Kidney capillary endothelial cell (primary cell): Measurements from ENCODE around the gene BACE1-AS.
A peak's percentile ranks its signal among the peaks of the same experiment; 100 is the strongest.

Source experiments
- DNase-seq: peaks from one replicate; pipeline ENCODE4 v3.0.0-alpha.2; 2018; ENCODE audit warnings: low spot score

Gene BACE1-AS

DNA sequence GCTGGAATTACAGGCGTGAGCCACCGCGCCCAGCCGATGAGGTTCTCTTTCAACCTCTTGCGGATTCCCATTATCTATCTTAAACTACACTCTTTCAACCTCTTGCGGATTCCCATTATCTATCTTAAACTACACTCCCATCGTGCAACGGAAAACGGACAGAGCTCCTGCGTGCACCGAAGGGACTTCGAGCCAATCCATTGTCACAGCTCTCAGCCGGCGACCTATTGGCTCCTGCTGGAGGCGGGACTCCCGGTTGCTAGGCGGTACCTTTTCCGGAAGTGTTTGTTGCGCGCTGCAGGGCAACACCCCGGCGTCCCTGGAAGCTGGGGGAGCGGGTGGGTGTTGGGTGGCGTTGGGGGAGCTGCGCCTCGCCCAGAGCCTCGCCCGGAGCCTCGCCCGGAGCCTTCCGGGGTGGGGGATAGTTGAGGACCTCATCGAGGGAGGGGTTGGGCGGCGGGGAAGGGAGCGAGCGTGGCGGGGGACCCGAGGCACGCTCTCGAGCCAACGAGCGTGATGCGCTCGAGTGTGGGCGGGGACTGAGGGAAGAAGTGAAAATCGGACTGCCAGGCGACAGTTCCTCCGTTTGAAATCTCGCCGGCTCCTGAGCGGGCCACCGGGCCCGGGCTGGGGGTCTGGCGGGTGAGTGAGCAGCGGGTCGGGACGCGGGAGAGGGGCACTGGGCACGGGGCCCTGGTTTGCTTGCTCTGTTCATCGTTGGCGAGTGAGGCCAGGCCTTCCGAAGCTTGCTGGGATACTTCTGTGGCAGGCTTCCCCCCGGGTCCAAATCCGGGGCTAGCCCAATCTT lies 36.6 kb downstream of the BACE1-AS start, which contains the start of gene CEP164:
TSS of gene CEP164 (plus strand) at position 288 of the 808 bp plus-strand sequence. CDS start 10,733 bp downstream, outside the sequence.
- peak; percentile 94 for DNase-seq

DNA sequence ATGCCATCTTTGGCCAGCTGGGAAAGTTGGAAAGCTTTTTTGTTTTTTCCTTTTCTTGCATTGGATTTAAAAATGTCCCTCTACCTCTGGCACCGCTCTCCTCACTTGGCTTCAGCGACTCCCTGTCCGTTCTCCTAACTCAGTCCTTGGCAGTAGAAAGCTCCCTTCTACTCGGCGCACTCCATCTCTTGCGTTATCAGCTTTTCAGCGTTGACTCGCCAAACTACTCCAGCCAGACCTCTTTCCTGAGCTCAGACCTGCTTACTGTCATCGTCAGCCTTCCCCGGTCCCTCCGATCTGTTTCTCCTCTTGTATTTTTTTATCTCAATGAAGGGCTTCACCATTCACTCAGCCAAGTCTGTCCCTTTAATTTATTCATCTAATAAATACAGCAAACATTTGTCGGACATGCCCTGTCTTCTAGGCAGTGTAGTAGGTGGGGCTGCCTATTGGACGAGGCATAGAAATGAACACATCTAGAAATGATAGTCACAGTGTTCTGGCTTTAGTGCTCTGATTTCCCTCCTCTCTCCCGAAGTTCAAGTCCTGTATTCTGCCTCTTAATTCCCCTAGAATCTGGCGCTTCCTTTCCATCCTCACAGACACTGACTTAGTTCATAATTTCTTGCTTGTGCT lies 37.3 kb downstream of the BACE1-AS start:
- peak; percentile 30 for DNase-seq

DNA sequence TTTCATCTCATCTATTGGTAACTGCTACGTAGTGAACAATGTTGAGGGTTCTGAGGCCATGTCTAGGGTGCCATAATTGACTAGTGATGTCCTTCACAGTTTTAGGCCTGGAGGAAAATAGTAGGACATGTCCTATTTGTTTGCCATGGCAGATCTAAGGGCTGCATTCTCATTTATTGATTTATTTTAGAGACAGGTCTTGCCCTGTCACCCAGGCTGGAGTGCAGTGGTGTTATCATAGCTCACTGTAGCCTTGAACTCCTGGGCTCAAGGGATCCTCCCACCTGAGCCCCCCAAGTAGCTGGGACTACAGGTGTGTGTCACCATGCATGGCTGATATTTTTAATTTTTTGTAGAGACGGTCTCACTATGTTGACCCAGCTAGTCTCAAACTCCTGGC lies 41.7 kb downstream of the BACE1-AS start:
- DNase-seq: no peak

DNA sequence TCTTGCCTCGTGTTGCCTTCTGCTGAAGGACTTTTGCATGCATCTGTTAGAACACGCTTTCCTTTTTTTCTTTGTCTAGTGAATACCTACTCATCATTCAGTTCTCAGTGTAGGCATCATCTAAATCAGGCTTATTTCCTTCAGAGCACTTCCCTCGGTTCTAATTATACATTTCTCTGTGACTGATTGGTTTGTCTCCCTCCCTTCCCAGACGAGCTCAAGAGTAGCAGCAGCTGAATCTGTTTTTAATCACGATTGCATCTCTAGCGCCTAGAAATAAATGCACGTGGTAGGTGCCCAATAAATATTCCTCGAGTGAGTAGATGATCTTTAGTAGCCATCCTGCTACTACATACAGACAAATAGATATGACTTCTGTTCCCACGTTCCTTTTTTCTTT lies 42.8 kb downstream of the BACE1-AS start:
- no peak for DNase-seq

DNA sequence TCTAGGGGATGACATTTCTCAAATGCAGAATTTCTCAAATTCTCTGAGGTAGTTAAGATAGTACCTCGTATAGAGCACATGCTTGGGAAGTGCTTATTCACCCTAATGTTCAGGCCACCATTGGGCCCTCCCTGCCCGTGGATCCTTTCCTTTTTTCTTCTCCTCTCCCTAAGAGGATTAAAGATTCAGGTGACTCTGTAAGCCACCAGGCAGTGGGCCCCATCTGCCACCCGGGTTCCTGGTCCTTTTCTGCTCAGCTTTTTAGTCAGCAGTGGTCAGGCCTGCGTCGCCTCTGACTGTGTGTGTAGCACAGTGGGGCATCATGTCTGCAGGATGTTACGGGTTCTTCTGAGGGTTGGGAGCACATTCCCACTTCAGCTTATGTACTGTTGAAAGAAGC lies 43.8 kb downstream of the BACE1-AS start:
- no peak for DNase-seq

DNA sequence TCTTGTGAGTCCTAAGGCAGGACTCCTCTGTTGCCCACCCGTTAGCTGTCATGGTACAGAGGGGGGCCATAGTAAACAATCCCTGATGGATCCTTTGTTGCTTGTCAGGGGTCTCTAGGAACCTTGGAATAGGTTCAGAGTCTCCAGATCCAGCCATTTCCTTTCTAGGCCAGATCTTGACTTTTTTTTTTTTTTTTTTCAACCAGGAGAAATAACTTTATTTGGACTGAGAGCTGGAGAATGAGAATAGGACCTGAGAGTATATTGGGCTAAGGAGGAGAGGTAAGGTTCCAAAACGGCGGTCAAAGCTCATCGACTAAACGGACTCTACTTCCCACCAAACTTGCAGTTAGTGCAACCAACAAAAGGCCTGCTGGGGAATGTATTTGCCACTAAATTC lies 44.3 kb downstream of the BACE1-AS start:
- no peak for DNase-seq

DNA sequence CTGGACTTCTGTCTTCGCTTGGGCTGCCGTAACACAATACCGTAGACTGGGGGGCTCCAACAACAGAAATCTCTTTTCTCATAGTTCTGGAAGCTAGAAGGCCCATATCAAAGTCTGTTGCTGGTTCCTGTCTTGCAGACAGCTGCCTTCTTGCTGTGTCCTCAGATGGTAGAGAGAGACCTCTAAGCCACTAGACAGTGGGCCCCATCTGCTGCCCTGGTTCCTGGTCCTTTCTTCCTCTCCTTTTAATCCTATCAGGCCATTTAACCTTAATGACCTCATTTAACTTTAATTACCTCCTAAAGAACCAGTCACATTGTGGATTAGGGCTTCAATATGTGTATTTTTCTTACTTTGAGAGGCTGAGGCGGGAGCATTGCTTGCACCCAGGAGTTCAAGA lies 45.9 kb downstream of the BACE1-AS start:
- DNase-seq: no peak
